ENCODE results near the gene GNAI2. TPM values are rescaled to one million over a fixed set of nuclear protein-coding genes. Genes with fewer than 3 reads are reported as not detected.

GNAI2 gene
- total and polyA plus RNA-seq, 2 donors from 2014 or later, result 141 to 245 TPM

- Histone ChIP-seq H3K4me1 (ENCODE audit: control insufficient read depth in 2 of 3, insufficient read depth in 2 of 3, low read depth in 1 of 3, low read length in 3 of 3) (peaks cover 0 to 60% (median 28%) of the 10 kb centered on the region in 3 donors), H3K9ac (ENCODE audit: low read length in 3 of 3) (peak overlapping the region; percentile 75 to 95 (median 76)), H3K9me3 (ENCODE audit: control insufficient read depth in 2 of 3, insufficient read depth in 1 of 3, low read length in 3 of 3) (no peaks in the 10 kb centered on the region), H3K27me3 (ENCODE audit: control insufficient read depth, insufficient read depth, low read length) (no peaks in the 10 kb centered on the region), H3K27ac (ENCODE audit: low read depth in 2 of 2, low read length in 2 of 2) (peak overlapping the region; percentile 89 to 93), H3K36me3 (ENCODE audit: control insufficient read depth in 2 of 3, insufficient read depth in 3 of 3, low read length in 3 of 3) (no peaks in the 10 kb centered on the region), H3K4me3 (ENCODE audit: low read length in 3 of 3) (peak overlapping the region; percentile 65 to 93 (median 77))
- DNase-seq (peak; percentile 76 to 97 (median 88)), FAIRE-seq (no peak)
- no peak for TF ChIP-seq CTCF (IDR thresholded peaks at IDR 0.05; ENCODE audit: borderline replicate concordance, extremely low read depth, insufficient read depth)
- intact Hi-C loops (cut with DNase I), result no loop called here
Observed at GRCh38 chr3:50237754-50238548, 1.9 kb downstream of the GNAI2 start.

- no peak for TF ChIP-seq CTCF (IDR thresholded peaks at IDR 0.05; ENCODE audit: borderline replicate concordance, extremely low read depth, insufficient read depth)
- Histone ChIP-seq H3K27ac (ENCODE audit: low read depth in 2 of 2, low read length in 2 of 2) (peak overlapping the region; percentile 89 to 93), H3K9me3 (ENCODE audit: control insufficient read depth in 2 of 3, insufficient read depth in 1 of 3, low read length in 3 of 3) (no peaks in the 10 kb centered on the region), H3K9ac (ENCODE audit: low read length in 3 of 3) (peak overlapping the region in 1 of 3 donors; percentile 76), H3K36me3 (ENCODE audit: control insufficient read depth in 2 of 3, insufficient read depth in 3 of 3, low read length in 3 of 3) (no peaks in the 10 kb centered on the region), H3K4me1 (ENCODE audit: control insufficient read depth in 2 of 3, insufficient read depth in 2 of 3, low read depth in 1 of 3, low read length in 3 of 3) (peaks cover 0 to 63% (median 32%) of the 10 kb centered on the region in 3 donors), H3K27me3 (ENCODE audit: control insufficient read depth, insufficient read depth, low read length) (no peaks in the 10 kb centered on the region), H3K4me3 (ENCODE audit: low read length in 3 of 3) (peak overlapping the region in 2 of 3 donors; percentile 77 to 93)
- intact Hi-C loops (cut with DNase I), result no loop called here
- peak in 1 of 5 donors; percentile 93 for DNase-seq
- no peak for FAIRE-seq
Observed at GRCh38 chr3:50238549-50239026, 2.6 kb downstream of the GNAI2 start.

- Histone ChIP-seq H3K4me1 (ENCODE audit: control insufficient read depth in 2 of 3, insufficient read depth in 2 of 3, low read depth in 1 of 3, low read length in 3 of 3) (peaks cover 0 to 70% (median 33%) of the 10 kb centered on the region in 3 donors), H3K9me3 (ENCODE audit: control insufficient read depth in 2 of 3, insufficient read depth in 1 of 3, low read length in 3 of 3) (no peaks in the 10 kb centered on the region), H3K27ac (ENCODE audit: low read depth in 2 of 2, low read length in 2 of 2) (peak overlapping the region in 1 of 2 donors; percentile 30), H3K9ac (ENCODE audit: low read length in 3 of 3) (no peak overlapping the region), H3K36me3 (ENCODE audit: control insufficient read depth in 2 of 3, insufficient read depth in 3 of 3, low read length in 3 of 3) (peaks cover 0 to 2% (median 2%) of the 10 kb centered on the region in 3 donors), H3K4me3 (ENCODE audit: low read length in 3 of 3) (no peak overlapping the region), H3K27me3 (ENCODE audit: control insufficient read depth, insufficient read depth, low read length) (no peaks in the 10 kb centered on the region)
- no peak for TF ChIP-seq CTCF (IDR thresholded peaks at IDR 0.05; ENCODE audit: borderline replicate concordance, extremely low read depth, insufficient read depth)
- FAIRE-seq (no peak), DNase-seq (no peak)
- intact Hi-C loops (cut with DNase I), result no loop called here
Observed at GRCh38 chr3:50239649-50240048, 3.6 kb downstream of the GNAI2 start.

Measured in kidney (tissue), 14 donors.